GM23338 (cell line): ENCODE results near the gene REEP1. TPM values are rescaled to one million over a fixed set of nuclear protein-coding genes. Genes with fewer than 3 reads are reported as not detected.

Source experiments
- ATAC-seq: fragments of 200-7000 bp; cut with Tn5 transposase; 3 replicates; pipeline ENCODE4 v1.9.1; 2020
- DNase-seq: peaks from one replicate; pipeline ENCODE4 v3.0.0-alpha.2; 2015; ENCODE audit warnings: low spot score
- H2AFZ ChIP-seq: fragments of 200-600 bp; sonication (generic); 2 replicates; pipeline ENCODE4 v1.8.0; 2016; ENCODE audit warnings: antibody characterized with exemption, mild to moderate bottlenecking, moderate library complexity
- H3F3A ChIP-seq: fragments of 200-600 bp; sonication (generic); replicated peaks from 2 replicates; pipeline ENCODE4 v1.8.0; 2017; ENCODE audit warnings: antibody characterized with exemption, mixed run types, low read depth
- H3K27ac ChIP-seq: fragments of 200-600 bp; sonication (generic); 2 replicates; pipeline ENCODE4 v1.6.1; 2016; ENCODE audit warnings: low read depth
- H3K27me3 ChIP-seq: fragments of 200-600 bp; sonication (generic); 2 replicates; pipeline ENCODE4 v1.8.0; 2016; ENCODE audit warnings: mild to moderate bottlenecking, mixed run types, moderate library complexity; ENCODE audit not compliant: insufficient read depth
- H3K36me3 ChIP-seq: fragments of 200-600 bp; sonication (generic); 2 replicates; pipeline ENCODE4 v1.8.0; 2016; ENCODE audit warnings: mild to moderate bottlenecking; ENCODE audit not compliant: insufficient read depth
- H3K4me1 ChIP-seq: fragments of 200-600 bp; sonication (generic); 2 replicates; pipeline ENCODE4 v1.8.0; 2016; ENCODE audit warnings: mild to moderate bottlenecking, moderate library complexity; ENCODE audit not compliant: insufficient read depth
- H3K4me2 ChIP-seq: fragments of 200-600 bp; sonication (generic); 2 replicates; pipeline ENCODE4 v1.7.1; 2017; ENCODE audit warnings: mixed run types
- H3K4me3 ChIP-seq: fragments of 200-600 bp; sonication (generic); 2 replicates; pipeline ENCODE4 v1.6.1; 2016; ENCODE audit warnings: mixed run types
- H3K79me2 ChIP-seq: fragments of 200-600 bp; sonication (generic); replicated peaks from 2 replicates; pipeline ENCODE4 v1.8.0; 2017; ENCODE audit warnings: mild to moderate bottlenecking; ENCODE audit not compliant: insufficient read depth
- H3K9me2 ChIP-seq: fragments of 200-600 bp; sonication (generic); 2 replicates; pipeline ENCODE4 v1.8.0; 2017; ENCODE audit not compliant: insufficient read depth
- H4K20me1 ChIP-seq: fragments of 200-600 bp; sonication (generic); replicated peaks from 2 replicates; pipeline ENCODE4 v1.8.0; 2017; ENCODE audit warnings: mild to moderate bottlenecking; ENCODE audit not compliant: insufficient read depth
- H3K27ac Mint-ChIP-seq: 2 replicates; pipeline ENCODE4 v1.8.0; 2020; ENCODE audit warnings: inconsistent platforms, mild to moderate bottlenecking, moderate library complexity, mixed read lengths
- H3K27me3 Mint-ChIP-seq: 3 replicates; pipeline ENCODE4 v1.8.0; 2022; ENCODE audit warnings: low read depth, mild to moderate bottlenecking, moderate library complexity, mixed read lengths, inconsistent platforms; ENCODE audit not compliant: insufficient read depth, poor library complexity
- H3K36me3 Mint-ChIP-seq: 3 replicates; pipeline ENCODE4 v1.8.0; 2021; ENCODE audit warnings: low read depth, mild to moderate bottlenecking, inconsistent platforms, moderate library complexity, mixed read lengths
- H3K4me1 Mint-ChIP-seq: 3 replicates; pipeline ENCODE4 v1.8.0; 2020; ENCODE audit warnings: mild to moderate bottlenecking, inconsistent platforms, mixed read lengths
- H3K4me3 Mint-ChIP-seq: 3 replicates; pipeline ENCODE4 v1.8.0; 2021; ENCODE audit warnings: moderate library complexity, mild to moderate bottlenecking, inconsistent platforms, mixed read lengths
- H3K9me3 Mint-ChIP-seq: 3 replicates; pipeline ENCODE4 v1.8.0; 2020; ENCODE audit warnings: moderate library complexity, mild to moderate bottlenecking, inconsistent platforms, mixed read lengths
- JUNB ChIP-seq: IDR thresholded peaks from one replicate; pipeline ENCODE4 v1.6.1; 2016; ENCODE audit warnings: antibody characterized with exemption; ENCODE audit not compliant: unreplicated experiment
- NANOG ChIP-seq: IDR thresholded peaks from 2 replicates; pipeline ENCODE4 v1.6.1; 2016; ENCODE audit warnings: antibody characterized with exemption, borderline replicate concordance
- POLR2AphosphoS5 ChIP-seq: IDR thresholded peaks from 2 replicates; pipeline ENCODE4 v1.6.1; 2016; ENCODE audit warnings: antibody characterized with exemption, low read depth
- STAT1 ChIP-seq: IDR thresholded peaks from one replicate; pipeline ENCODE4 v1.6.1; 2016; ENCODE audit warnings: antibody characterized with exemption; ENCODE audit not compliant: unreplicated experiment
- ZNF114 ChIP-seq: fragments of 250-450 bp; sonication (Bioruptor Pico); IDR thresholded peaks from 2 replicates; pipeline ENCODE4 v1.5.0; 2020; ENCODE audit warnings: mild to moderate bottlenecking, moderate library complexity
- ZNF331 ChIP-seq: fragments of 250-450 bp; sonication (Bioruptor Pico); IDR thresholded peaks from 2 replicates; pipeline ENCODE4 v1.5.0; 2020; ENCODE audit warnings: low read depth, mild to moderate bottlenecking, moderate library complexity
- polyA plus RNA-seq: library from polyadenylated mRNA; unstranded; fragments of >200 nt; fragmentation: Nextera tagmentation; extraction: Ambion mirVana; gene quantifications from 2 replicates; pipeline ENCODE4 v1.2.1, GENCODE V29; 2016
- total RNA-seq: library from RNA; depleted of rRNA; stranded (reverse); fragments of >200 nt; shearing (Covaris generic); gene quantifications from 2 replicates; pipeline ENCODE4 v1.2.3, GENCODE V29; 2014
- TF ChIP-seq, protein P1 (sequence below): IDR thresholded peaks from 2 replicates; pipeline ENCODE4 v1.6.1; 2016; ENCODE audit warnings: antibody characterized with exemption
- TF ChIP-seq, protein P2 (sequence below), 2 experiments: fragments of 200-600 bp in 1 of 2; sonication (generic) in 1 of 2; conservative IDR thresholded peaks; 2 replicates each; pipeline versions ENCODE4 v1.5.1 to v1.6.1; 2016 to 2017; ENCODE audit warnings: antibody characterized with exemption in 2 of 2, low read depth in 2 of 2, mild to moderate bottlenecking in 2 of 2, moderate library complexity in 1 of 2
- TF ChIP-seq, protein P3 (sequence below): fragments of 250-450 bp; sonication (Bioruptor Pico); IDR thresholded peaks from 2 replicates; pipeline ENCODE4 v1.5.0; 2020; ENCODE audit warnings: mild to moderate bottlenecking, moderate library complexity

REEP1 gene
- total and polyA plus RNA-seq, 2 experiments from 2014 or later: 1.6 to 1.8 TPM

DNA sequence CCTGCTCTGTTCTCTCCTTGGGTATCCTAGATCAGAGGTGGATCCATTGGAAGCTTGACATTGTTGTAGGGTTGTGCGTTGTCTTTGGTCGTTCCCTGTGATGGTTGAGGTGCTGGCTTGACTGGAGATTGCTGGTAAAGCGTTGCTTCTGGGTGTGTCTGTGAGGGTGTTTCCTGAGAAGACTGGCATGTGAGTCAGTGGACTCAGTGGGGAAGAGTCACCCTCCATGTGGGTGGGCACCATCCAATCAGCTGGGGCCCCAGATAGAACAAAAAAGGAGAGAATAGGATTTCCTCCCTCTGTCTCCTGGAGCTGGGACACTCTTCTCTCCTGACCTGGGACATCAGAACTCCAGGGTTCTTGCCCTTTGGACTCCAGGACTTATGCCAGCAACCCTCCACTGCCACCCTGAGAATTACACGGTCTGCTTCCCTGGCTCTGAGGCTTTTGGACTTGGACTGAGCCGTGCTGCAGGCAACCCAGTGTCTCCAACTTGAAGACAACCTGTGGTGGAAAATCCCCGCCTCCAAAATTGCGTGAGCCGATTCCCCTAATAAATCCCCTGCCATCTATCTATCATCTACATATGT lies 14.8 kb upstream of the REEP1 start:
- Histone ChIP-seq H3F3A (no peaks in the 10 kb centered on the region), H3K27ac (no peak overlapping the region), H3K4me1 (no peaks in the 10 kb centered on the region), H3K79me2 (no peaks in the 10 kb centered on the region), H3K4me3 (no peak overlapping the region), H3K36me3 (no peaks in the 10 kb centered on the region), H3K27me3 (no peaks in the 10 kb centered on the region), H2AFZ (no peak overlapping the region), H3K9me2 (0 out of 2 replicates have a peak, but pooled peaks cover 3% of the 10 kb centered on the region), H4K20me1 (no peaks in the 10 kb centered on the region), H3K4me2 (no peak overlapping the region)
- no peak overlapping the region for H3K4me3 Mint-ChIP-seq
- TF ChIP-seq STAT1: no peak
- TF ChIP-seq, protein P1, sequence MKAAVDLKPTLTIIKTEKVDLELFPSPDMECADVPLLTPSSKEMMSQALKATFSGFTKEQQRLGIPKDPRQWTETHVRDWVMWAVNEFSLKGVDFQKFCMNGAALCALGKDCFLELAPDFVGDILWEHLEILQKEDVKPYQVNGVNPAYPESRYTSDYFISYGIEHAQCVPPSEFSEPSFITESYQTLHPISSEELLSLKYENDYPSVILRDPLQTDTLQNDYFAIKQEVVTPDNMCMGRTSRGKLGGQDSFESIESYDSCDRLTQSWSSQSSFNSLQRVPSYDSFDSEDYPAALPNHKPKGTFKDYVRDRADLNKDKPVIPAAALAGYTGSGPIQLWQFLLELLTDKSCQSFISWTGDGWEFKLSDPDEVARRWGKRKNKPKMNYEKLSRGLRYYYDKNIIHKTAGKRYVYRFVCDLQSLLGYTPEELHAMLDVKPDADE: no peak
- no peak for TF ChIP-seq ZNF114
- no peaks in the 10 kb centered on the region for H3K36me3 Mint-ChIP-seq
- peaks cover 4% of the 10 kb centered on the region for H3K27me3 Mint-ChIP-seq
- H3K9me3 Mint-ChIP-seq: no peaks in the 10 kb centered on the region; the same call in 2 of the 3 replicates
- DNase-seq: no peak
- H3K4me1 Mint-ChIP-seq: peaks cover 4% of the 10 kb centered on the region; the same call in 2 of the 3 replicates
- no peak overlapping the region for H3K27ac Mint-ChIP-seq
- no peak for ATAC-seq

DNA sequence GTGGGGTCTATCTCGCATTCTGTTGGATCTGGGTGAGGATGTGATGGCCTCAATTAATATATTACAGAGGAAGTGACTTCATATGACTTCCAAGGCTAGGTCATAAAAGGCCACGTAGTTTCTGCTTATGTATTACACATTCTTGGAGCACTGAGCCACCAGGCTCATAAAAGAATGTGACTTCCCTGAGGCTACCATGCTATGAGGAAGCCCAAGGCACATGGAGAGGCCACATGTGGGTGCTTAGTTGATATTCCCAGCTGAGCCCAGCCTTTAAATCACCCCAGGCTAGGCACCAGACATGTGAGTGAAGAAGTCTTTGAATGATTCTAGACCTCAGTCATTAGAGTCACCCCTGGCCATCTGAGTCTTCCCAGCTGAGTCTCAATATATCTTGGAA lies 13.3 kb upstream of the REEP1 start:
- H3K4me3 Mint-ChIP-seq: no peak overlapping the region
- no peaks in the 10 kb centered on the region; the same call in 2 of the 3 replicates for H3K9me3 Mint-ChIP-seq
- no peak overlapping the region for H3K4me2 ChIP-seq
- 0 out of 2 replicates have a peak, but pooled peaks cover 3% of the 10 kb centered on the region for H3K9me2 ChIP-seq
- H3K4me3 ChIP-seq: no peak overlapping the region
- H2AFZ ChIP-seq: no peak overlapping the region
- peaks cover 4% of the 10 kb centered on the region; the same call in 2 of the 3 replicates for H3K4me1 Mint-ChIP-seq
- H3K27me3 ChIP-seq: no peaks in the 10 kb centered on the region
- DNase-seq (no peak), ATAC-seq (no peak)
- H3K79me2 ChIP-seq: no peaks in the 10 kb centered on the region
- H4K20me1 ChIP-seq: no peaks in the 10 kb centered on the region
- no peaks in the 10 kb centered on the region for H3K36me3 ChIP-seq
- peaks cover 6% of the 10 kb centered on the region for H3K27me3 Mint-ChIP-seq
- no peaks in the 10 kb centered on the region for H3F3A ChIP-seq
- H3K4me1 ChIP-seq: no peaks in the 10 kb centered on the region
- no peaks in the 10 kb centered on the region for H3K36me3 Mint-ChIP-seq
- H3K27ac ChIP-seq: no peak overlapping the region
- no peak overlapping the region for H3K27ac Mint-ChIP-seq
- TF ChIP-seq, protein P1: no peak
- no peak for TF ChIP-seq STAT1
- TF ChIP-seq, protein P2, sequence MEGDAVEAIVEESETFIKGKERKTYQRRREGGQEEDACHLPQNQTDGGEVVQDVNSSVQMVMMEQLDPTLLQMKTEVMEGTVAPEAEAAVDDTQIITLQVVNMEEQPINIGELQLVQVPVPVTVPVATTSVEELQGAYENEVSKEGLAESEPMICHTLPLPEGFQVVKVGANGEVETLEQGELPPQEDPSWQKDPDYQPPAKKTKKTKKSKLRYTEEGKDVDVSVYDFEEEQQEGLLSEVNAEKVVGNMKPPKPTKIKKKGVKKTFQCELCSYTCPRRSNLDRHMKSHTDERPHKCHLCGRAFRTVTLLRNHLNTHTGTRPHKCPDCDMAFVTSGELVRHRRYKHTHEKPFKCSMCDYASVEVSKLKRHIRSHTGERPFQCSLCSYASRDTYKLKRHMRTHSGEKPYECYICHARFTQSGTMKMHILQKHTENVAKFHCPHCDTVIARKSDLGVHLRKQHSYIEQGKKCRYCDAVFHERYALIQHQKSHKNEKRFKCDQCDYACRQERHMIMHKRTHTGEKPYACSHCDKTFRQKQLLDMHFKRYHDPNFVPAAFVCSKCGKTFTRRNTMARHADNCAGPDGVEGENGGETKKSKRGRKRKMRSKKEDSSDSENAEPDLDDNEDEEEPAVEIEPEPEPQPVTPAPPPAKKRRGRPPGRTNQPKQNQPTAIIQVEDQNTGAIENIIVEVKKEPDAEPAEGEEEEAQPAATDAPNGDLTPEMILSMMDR (conservative IDR thresholded peaks at IDR 0.05; ENCODE audit: low read depth in 2 of 2): no peak
- no peak for TF ChIP-seq NANOG
- TF ChIP-seq POLR2AphosphoS5: no peak
- no peak for TF ChIP-seq JUNB
- TF ChIP-seq ZNF331 (CRISPR knock-in tag): no peak
- TF ChIP-seq, protein P3, sequence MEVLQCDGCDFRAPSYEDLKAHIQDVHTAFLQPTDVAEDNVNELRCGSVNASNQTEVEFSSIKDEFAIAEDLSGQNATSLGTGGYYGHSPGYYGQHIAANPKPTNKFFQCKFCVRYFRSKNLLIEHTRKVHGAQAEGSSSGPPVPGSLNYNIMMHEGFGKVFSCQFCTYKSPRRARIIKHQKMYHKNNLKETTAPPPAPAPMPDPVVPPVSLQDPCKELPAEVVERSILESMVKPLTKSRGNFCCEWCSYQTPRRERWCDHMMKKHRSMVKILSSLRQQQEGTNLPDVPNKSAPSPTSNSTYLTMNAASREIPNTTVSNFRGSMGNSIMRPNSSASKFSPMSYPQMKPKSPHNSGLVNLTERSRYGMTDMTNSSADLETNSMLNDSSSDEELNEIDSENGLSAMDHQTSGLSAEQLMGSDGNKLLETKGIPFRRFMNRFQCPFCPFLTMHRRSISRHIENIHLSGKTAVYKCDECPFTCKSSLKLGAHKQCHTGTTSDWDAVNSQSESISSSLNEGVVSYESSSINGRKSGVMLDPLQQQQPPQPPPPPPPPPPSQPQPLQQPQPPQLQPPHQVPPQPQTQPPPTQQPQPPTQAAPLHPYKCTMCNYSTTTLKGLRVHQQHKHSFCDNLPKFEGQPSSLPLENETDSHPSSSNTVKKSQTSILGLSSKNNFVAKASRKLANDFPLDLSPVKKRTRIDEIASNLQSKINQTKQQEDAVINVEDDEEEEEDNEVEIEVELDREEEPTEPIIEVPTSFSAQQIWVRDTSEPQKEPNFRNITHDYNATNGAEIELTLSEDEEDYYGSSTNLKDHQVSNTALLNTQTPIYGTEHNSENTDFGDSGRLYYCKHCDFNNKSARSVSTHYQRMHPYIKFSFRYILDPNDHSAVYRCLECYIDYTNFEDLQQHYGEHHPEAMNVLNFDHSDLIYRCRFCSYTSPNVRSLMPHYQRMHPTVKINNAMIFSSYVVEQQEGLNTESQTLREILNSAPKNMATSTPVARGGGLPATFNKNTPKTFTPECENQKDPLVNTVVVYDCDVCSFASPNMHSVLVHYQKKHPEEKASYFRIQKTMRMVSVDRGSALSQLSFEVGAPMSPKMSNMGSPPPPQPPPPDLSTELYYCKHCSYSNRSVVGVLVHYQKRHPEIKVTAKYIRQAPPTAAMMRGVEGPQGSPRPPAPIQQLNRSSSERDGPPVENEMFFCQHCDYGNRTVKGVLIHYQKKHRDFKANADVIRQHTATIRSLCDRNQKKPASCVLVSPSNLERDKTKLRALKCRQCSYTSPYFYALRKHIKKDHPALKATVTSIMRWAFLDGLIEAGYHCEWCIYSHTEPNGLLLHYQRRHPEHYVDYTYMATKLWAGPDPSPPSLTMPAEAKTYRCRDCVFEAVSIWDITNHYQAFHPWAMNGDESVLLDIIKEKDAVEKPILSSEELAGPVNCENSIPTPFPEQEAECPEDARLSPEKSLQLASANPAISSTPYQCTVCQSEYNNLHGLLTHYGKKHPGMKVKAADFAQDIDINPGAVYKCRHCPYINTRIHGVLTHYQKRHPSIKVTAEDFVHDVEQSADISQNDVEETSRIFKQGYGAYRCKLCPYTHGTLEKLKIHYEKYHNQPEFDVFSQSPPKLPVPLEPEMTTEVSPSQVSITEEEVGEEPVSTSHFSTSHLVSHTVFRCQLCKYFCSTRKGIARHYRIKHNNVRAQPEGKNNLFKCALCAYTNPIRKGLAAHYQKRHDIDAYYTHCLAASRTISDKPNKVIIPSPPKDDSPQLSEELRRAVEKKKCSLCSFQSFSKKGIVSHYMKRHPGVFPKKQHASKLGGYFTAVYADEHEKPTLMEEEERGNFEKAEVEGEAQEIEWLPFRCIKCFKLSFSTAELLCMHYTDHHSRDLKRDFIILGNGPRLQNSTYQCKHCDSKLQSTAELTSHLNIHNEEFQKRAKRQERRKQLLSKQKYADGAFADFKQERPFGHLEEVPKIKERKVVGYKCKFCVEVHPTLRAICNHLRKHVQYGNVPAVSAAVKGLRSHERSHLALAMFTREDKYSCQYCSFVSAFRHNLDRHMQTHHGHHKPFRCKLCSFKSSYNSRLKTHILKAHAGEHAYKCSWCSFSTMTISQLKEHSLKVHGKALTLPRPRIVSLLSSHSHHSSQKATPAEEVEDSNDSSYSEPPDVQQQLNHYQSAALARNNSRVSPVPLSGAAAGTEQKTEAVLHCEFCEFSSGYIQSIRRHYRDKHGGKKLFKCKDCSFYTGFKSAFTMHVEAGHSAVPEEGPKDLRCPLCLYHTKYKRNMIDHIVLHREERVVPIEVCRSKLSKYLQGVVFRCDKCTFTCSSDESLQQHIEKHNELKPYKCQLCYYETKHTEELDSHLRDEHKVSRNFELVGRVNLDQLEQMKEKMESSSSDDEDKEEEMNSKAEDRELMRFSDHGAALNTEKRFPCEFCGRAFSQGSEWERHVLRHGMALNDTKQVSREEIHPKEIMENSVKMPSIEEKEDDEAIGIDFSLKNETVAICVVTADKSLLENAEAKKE (CRISPR knock-in tag): no peak
